NT2/D1 (cell line): ENCODE data around the gene KBTBD7.

ENCODE experiments used
- SUZ12 ChIP-seq: IDR thresholded peaks from 2 replicates; pipeline ENCODE4 v1.6.1; 2011; ENCODE audit not compliant: insufficient read length, insufficient read depth; ENCODE audit errors: extremely low read depth
- YY1 ChIP-seq: IDR thresholded peaks from 2 replicates; pipeline ENCODE4 v1.6.1; 2011; ENCODE audit not compliant: insufficient read length, insufficient read depth
- ZNF274 ChIP-seq: IDR thresholded peaks from 2 replicates; pipeline ENCODE4 v1.6.1; 2011; ENCODE audit warnings: mild to moderate bottlenecking, low read depth, low read length

GRCh38 chr13:41159174-41159573, 35.2 kb downstream of the KBTBD7 start:
- TF ChIP-seq YY1 (no peak), ZNF274 (no peak), SUZ12 (no peak)
